Endothelial cell of umbilical vein (primary cell): Measurements from ENCODE around the gene ZNF496.
"Not testable (repeated sequence)": the region's sequence is repeated elsewhere in the genome, so short reads cannot be mapped to it uniquely, and the experiment has no call there.

Experiments used
- EZH2 ChIP-seq: IDR thresholded peaks from 2 replicates; pipeline ENCODE4 v1.6.1; 2012; ENCODE audit warnings: borderline replicate concordance, low read depth, mild to moderate bottlenecking, moderate library complexity, low read length, inconsistent platforms; ENCODE audit not compliant: severe bottlenecking
- FOS ChIP-seq: IDR thresholded peaks from 2 replicates; pipeline ENCODE4 v1.6.1; 2011; ENCODE audit warnings: mild to moderate bottlenecking, low read length, moderate library complexity, borderline replicate concordance; ENCODE audit not compliant: insufficient read depth
- GATA2 ChIP-seq: IDR thresholded peaks from 2 replicates; pipeline ENCODE4 v1.7.0; 2011; ENCODE audit warnings: low read depth, mild to moderate bottlenecking, moderate library complexity, mixed read lengths, low read length; ENCODE audit not compliant: insufficient read length, insufficient read depth
- JUN ChIP-seq: IDR thresholded peaks from 2 replicates; pipeline ENCODE4 v1.6.1; 2011; ENCODE audit warnings: borderline replicate concordance, low read depth; ENCODE audit not compliant: insufficient read length, insufficient read depth
- MYC ChIP-seq: IDR thresholded peaks from one replicate; pipeline ENCODE4 v1.6.1; 2011; ENCODE audit warnings: mild to moderate bottlenecking, low read depth, low read length
- POLR2A ChIP-seq: IDR thresholded peaks from 2 replicates; pipeline ENCODE4 v1.6.1; 2012; ENCODE audit warnings: low read depth, mild to moderate bottlenecking, control low read depth, low read length
- TF ChIP-seq, protein P1 (sequence below), 2 donors: IDR thresholded peaks; 1 replicate in 1 of 2; 2 replicates in 1 of 2; pipeline ENCODE4 v1.5.1; 2011; ENCODE audit warnings: low read length in 2 of 2, mild to moderate bottlenecking in 2 of 2, moderate library complexity in 2 of 2, control low read depth in 1 of 2, inconsistent platforms in 1 of 2, low read depth in 1 of 2; ENCODE audit not compliant: insufficient read depth in 1 of 2; ENCODE audit errors: extremely low read depth in 1 of 2
- TF ChIP-seq, protein P2 (sequence below): IDR thresholded peaks from 2 replicates; pipeline ENCODE4 v1.6.1; 2011; ENCODE audit not compliant: insufficient read depth, insufficient read length

DNA sequence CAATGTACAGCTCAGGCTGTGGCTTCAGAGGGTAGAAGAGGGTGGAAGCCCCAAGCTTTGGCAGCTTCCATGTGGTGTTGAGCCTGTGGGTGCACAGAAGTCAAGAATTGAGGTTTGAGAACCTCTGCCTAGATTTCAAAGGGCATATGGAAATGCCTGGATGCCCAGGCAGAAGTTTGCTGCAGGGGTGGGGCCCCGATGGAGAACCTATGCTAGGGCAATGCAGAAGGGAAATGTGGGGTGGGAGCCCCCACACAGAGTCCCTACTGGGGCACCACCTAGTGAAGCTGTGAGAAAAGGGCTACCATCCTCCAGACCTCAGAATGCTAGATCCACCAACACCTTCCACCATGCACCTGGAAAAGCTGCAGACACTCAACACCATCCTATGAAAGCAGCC is 34.7 kb upstream of the ZNF496 start:
- TF ChIP-seq JUN, MYC, GATA2, POLR2A, EZH2, FOS: not testable (repeated sequence)
- TF ChIP-seq, protein P1, sequence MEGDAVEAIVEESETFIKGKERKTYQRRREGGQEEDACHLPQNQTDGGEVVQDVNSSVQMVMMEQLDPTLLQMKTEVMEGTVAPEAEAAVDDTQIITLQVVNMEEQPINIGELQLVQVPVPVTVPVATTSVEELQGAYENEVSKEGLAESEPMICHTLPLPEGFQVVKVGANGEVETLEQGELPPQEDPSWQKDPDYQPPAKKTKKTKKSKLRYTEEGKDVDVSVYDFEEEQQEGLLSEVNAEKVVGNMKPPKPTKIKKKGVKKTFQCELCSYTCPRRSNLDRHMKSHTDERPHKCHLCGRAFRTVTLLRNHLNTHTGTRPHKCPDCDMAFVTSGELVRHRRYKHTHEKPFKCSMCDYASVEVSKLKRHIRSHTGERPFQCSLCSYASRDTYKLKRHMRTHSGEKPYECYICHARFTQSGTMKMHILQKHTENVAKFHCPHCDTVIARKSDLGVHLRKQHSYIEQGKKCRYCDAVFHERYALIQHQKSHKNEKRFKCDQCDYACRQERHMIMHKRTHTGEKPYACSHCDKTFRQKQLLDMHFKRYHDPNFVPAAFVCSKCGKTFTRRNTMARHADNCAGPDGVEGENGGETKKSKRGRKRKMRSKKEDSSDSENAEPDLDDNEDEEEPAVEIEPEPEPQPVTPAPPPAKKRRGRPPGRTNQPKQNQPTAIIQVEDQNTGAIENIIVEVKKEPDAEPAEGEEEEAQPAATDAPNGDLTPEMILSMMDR (IDR thresholded peaks at IDR 0.05; ENCODE audit: extremely low read depth in 1 of 2, insufficient read depth in 1 of 2, low read depth in 1 of 2, low read length in 2 of 2) = not testable (repeated sequence)
- TF ChIP-seq, protein P2, sequence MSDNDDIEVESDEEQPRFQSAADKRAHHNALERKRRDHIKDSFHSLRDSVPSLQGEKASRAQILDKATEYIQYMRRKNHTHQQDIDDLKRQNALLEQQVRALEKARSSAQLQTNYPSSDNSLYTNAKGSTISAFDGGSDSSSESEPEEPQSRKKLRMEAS = not testable (repeated sequence)
